Osteocyte (in vitro differentiated cells): Measurements from ENCODE around the gene CCDC188. TPM values are rescaled to one million over a fixed set of nuclear protein-coding genes. Genes with fewer than 3 reads are reported as not detected.

Source experiments
- DNase-seq: peaks from one replicate; pipeline ENCODE4 v3.0.0; 2021; ENCODE audit warnings: mixed read lengths; ENCODE audit not compliant: unreplicated experiment; ENCODE audit errors: extremely low spot score
- H3K27ac Mint-ChIP-seq: one replicate; pipeline ENCODE4 v1.8.0; 2021; ENCODE audit warnings: mild to moderate bottlenecking, mixed read lengths; ENCODE audit not compliant: unreplicated experiment
- H3K27me3 Mint-ChIP-seq: one replicate; pipeline ENCODE4 v1.8.0; 2021; ENCODE audit warnings: mixed read lengths; ENCODE audit not compliant: unreplicated experiment
- H3K36me3 Mint-ChIP-seq: one replicate; pipeline ENCODE4 v1.8.0; 2021; ENCODE audit warnings: mixed read lengths; ENCODE audit not compliant: unreplicated experiment
- H3K4me1 Mint-ChIP-seq: one replicate; pipeline ENCODE4 v1.8.0; 2021; ENCODE audit warnings: mixed read lengths; ENCODE audit not compliant: unreplicated experiment
- H3K4me3 Mint-ChIP-seq: one replicate; pipeline ENCODE4 v1.8.0; 2021; ENCODE audit warnings: mild to moderate bottlenecking, moderate library complexity, mixed read lengths; ENCODE audit not compliant: unreplicated experiment
- H3K9me3 Mint-ChIP-seq: one replicate; pipeline ENCODE4 v1.8.0; 2021; ENCODE audit warnings: mixed read lengths; ENCODE audit not compliant: unreplicated experiment
- total RNA-seq: library from RNA; stranded (reverse); gene quantifications from 2 replicates; pipeline ENCODE4 v1.2.1, GENCODE V29; 2021
- TF ChIP-seq, protein P1 (sequence below): fragments of 200-600 bp; sonication (generic); IDR thresholded peaks from 2 replicates; pipeline ENCODE4 v1.5.0; 2021; ENCODE audit warnings: antibody characterized with exemption, mild to moderate bottlenecking, moderate library complexity

CCDC188 gene
- total RNA-seq, 1 donor from 2014 or later, result 0.56 TPM

DNA sequence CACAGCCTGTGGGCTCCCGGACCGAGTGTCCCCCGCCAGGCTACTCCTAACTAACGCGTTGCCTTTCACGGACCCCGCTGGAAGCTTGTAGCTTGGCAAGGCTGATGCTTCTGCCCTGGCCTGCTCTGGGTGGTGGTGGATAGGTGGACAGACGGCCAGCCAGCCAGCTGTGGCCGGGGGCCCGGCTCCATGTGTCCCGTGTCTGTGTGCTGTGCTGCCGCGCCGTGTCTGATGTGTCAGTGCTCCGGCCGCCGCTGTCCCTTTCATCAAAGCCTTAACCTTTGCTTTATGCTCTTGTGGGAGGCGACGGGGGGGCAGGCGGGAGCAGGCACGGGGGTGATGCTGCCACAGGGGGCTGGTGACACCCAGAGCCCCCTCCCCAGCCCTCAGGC is 5.0 kb downstream of the CCDC188 start:
- Mint-ChIP-seq H3K4me1 (peaks cover 9% of the 10 kb centered on the region), H3K36me3 (peaks cover 2% of the 10 kb centered on the region), H3K27ac (no peak overlapping the region), H3K9me3 (no peaks in the 10 kb centered on the region), H3K4me3 (no peak overlapping the region), H3K27me3 (no peaks in the 10 kb centered on the region)
- no peak for DNase-seq
- TF ChIP-seq, protein P1, sequence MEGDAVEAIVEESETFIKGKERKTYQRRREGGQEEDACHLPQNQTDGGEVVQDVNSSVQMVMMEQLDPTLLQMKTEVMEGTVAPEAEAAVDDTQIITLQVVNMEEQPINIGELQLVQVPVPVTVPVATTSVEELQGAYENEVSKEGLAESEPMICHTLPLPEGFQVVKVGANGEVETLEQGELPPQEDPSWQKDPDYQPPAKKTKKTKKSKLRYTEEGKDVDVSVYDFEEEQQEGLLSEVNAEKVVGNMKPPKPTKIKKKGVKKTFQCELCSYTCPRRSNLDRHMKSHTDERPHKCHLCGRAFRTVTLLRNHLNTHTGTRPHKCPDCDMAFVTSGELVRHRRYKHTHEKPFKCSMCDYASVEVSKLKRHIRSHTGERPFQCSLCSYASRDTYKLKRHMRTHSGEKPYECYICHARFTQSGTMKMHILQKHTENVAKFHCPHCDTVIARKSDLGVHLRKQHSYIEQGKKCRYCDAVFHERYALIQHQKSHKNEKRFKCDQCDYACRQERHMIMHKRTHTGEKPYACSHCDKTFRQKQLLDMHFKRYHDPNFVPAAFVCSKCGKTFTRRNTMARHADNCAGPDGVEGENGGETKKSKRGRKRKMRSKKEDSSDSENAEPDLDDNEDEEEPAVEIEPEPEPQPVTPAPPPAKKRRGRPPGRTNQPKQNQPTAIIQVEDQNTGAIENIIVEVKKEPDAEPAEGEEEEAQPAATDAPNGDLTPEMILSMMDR, result no peak

DNA sequence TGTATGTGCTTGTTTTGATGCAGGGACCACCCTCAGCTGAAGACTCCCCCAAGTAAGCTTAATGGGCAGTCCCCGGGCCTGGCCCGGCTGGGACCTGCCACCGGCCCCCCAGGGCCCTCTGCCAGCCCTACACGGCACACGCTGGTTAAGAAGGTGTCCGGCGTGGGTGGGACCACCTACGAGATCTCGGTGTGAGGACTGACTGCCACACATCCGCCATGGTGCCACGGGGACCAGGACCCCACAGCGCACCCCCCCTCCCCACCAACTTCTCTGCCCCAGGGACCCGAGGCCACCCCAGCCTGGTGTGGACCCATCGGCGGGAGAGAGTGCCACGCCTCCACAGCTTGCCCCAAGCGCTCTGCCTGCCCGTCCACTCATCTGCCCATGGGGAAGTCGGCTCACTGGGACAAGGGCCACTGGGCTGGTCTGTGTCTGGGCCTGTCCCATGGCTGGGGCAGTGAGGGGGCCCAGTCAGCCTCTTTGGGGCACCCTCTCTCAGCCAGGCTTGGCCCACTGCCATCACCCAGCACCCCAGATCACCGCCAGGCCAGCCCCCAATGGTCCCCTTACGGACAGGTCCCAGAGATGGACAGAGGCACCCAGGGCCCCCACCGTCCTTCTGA is 5.5 kb downstream of the CCDC188 start:
- Mint-ChIP-seq H3K27me3 (no peaks in the 10 kb centered on the region), H3K36me3 (peaks cover 2% of the 10 kb centered on the region), H3K4me1 (peaks cover 9% of the 10 kb centered on the region), H3K4me3 (no peak overlapping the region), H3K9me3 (no peaks in the 10 kb centered on the region), H3K27ac (no peak overlapping the region)
- TF ChIP-seq, protein P1, result no peak
- no peak for DNase-seq

DNA sequence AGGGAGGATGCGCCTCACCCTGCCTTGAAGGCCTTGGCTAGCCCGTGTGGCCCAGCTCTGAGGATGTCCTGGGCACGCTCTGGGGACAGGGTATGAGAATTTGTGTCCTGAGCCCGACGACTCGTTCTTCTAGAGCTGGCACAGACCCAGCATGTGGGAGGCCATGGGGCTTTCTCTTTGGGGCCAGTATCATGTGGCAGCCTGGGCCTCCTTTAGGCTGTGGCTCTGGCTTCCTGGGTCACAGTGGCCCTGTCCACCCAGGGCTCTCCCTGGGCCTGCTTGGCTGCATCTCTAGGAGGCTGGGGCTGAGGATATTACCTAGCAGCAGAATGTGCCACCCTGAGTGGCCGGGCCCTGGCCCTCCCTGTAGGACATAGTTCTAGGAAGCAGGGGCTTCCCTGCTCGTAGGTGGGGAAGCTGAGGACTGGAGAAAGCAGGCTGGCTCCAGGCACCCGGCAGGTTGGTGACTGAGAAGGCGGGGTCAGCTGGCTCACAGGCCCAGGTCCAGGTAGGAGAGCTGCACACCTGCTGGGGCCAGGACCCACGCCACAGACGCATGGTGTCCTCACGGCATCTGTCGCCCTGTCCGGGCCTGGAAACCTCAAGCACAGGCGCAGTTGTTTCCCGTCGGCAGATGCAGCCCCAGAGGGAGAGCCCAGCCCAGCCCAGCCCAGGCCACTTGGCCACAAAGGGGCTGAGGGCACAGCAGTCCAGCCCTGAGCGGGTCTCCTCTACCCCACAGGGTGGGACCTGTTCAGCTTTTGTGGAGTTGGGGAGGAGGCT is 6.8 kb downstream of the CCDC188 start:
- Mint-ChIP-seq H3K27me3 (no peaks in the 10 kb centered on the region), H3K4me3 (no peak overlapping the region), H3K27ac (no peak overlapping the region), H3K36me3 (peaks cover 2% of the 10 kb centered on the region), H3K4me1 (peaks cover 11% of the 10 kb centered on the region), H3K9me3 (no peaks in the 10 kb centered on the region)
- TF ChIP-seq, protein P1, result no peak
- DNase-seq, result no peak

DNA sequence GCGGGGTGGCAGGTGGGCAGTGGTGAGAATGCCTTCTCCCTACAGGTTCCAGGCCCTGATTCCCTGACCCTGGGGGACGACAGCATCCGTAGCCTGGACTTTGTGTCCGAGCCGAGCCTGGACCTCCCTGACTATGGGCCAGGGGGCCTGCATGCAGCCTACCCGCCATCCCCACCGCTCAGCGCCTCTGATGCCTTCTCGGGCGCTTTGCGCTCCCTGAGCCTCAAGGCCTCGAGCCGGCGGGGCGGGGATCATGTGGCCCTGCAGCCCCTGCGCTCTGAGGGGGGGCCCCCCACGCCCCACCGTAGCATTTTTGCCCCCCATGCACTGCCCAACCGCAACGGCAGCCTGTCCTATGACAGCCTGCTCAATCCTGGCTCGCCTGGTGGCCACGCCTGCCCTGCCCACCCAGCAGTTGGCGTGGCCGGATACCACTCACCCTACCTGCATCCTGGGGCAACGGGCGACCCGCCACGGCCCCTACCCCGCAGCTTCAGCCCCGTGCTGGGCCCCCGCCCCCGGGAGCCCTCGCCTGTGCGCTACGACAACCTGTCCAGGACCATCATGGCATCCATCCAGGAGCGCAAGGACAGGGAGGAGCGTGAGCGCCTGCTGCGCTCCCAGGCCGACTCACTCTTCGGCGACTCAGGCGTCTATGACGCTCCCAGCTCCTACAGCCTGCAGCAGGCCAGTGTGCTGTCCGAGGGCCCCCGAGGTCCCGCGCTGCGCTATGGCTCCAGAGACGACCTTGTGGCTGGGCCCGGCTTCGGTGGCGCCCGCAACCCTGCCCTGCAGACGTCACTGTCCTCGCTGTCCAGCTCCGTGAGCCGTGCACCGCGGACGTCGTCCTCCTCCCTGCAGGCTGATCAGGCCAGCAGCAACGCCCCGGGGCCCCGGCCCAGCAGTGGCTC is 7.9 kb downstream of the CCDC188 start:
- no peak for DNase-seq
- H3K36me3 Mint-ChIP-seq, result peaks cover 2% of the 10 kb centered on the region
- no peaks in the 10 kb centered on the region for H3K9me3 Mint-ChIP-seq
- peaks cover 15% of the 10 kb centered on the region for H3K4me1 Mint-ChIP-seq
- H3K27me3 Mint-ChIP-seq, result no peaks in the 10 kb centered on the region
- no peak overlapping the region for H3K4me3 Mint-ChIP-seq
- TF ChIP-seq, protein P1, result no peak
- no peak overlapping the region for H3K27ac Mint-ChIP-seq
